GM19397 (cell line): ENCODE measurements around the gene NAT9.
A peak's percentile ranks its signal among the peaks of the same experiment; 100 is the strongest.

Experiments used
- ATAC-seq: cut with Tn5 transposase; IDR thresholded peaks from one replicate; pipeline ENCODE4 v1.9.1; 2021; ENCODE audit warnings: mild to moderate bottlenecking, moderate library complexity; ENCODE audit not compliant: unreplicated experiment

Gene NAT9

GRCh38 chr17:74763565-74764387 lies 12.4 kb downstream of the NAT9 start:
- ATAC-seq, result no peak

- ATAC-seq, result no peak
These were observed 14.2 kb downstream of the NAT9 start for GRCh38 chr17:74761931-74762330.

DNA sequence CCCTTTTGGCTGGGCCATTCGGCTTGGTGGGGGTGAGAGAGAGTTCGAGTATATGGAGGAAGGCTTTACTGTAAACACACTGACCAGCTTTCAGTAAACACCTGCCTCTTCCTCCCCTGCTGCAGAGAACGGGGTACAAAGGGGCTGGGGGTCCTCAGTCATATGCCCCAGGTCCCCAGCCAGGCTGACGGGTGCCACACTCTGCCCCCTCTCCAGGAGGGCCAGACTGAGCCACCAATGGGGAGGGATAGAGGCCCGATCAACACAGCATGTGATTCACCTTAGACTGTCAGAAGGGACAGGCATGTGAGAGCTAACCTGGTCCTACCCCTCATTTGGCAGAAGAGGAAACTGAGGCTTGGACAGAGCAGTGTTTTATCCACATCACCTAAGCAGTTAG lies 14.7 kb downstream of the NAT9 start:
- no peak for ATAC-seq

DNA sequence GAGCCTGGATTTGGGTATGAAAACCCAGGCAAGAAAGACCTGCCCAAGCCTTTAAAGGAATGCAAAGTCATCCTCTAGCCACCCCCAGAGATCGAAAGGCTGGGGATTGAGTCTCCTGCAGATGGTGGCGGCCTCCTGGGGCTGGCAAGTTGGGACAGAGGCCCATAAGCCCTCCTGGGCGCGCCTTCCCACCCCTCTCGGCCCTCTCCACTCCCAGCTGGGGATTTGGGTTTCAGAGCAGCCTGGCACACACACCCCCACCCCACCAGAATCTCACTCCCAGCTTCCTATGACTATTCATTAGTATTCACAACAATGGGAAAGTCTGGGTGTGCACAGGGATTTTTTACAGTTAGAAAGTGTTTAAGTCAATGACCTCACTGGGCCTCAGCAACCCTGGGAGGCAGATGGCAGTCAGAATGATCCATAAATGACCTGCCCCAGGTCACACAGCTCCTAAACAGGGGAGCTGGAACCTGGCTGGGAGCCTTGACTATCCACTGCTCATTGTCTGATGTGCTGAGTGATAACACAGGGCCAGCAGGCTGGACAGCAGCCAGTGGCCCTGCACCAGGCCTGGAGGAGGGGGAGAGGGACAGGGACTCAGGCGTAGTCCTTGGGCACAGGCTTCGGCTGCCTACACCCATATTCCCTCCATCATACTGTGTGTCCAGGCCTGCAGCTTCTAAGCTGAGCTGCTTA lies 15.6 kb downstream of the NAT9 start:
- no peak for ATAC-seq

- no peak for ATAC-seq
These were observed 16.2 kb downstream of the NAT9 start for GRCh38 chr17:74759941-74760340.

- no peak for ATAC-seq
These were observed 16.8 kb downstream of the NAT9 start for GRCh38 chr17:74759243-74759801.

DNA sequence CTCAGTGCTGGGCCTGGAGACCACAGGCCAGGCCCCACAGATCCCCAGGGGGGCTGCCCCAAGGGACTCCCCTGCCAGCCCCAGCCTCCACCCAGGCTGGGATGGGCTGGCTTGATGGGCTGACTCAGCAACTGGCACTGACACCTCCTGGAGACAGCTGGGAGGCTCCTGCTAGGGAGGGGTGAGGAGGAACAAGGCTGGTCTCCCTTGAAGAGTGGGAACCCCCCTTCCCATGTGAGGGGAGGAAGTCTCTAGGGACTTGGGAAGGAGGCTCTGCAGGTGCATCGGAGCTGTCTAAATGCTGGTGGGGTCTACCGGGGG lies 17.3 kb downstream of the NAT9 start:
- ATAC-seq, result no peak

- ATAC-seq, result no peak
These were observed 18.0 kb downstream of the NAT9 start for GRCh38 chr17:74757931-74758847.

DNA sequence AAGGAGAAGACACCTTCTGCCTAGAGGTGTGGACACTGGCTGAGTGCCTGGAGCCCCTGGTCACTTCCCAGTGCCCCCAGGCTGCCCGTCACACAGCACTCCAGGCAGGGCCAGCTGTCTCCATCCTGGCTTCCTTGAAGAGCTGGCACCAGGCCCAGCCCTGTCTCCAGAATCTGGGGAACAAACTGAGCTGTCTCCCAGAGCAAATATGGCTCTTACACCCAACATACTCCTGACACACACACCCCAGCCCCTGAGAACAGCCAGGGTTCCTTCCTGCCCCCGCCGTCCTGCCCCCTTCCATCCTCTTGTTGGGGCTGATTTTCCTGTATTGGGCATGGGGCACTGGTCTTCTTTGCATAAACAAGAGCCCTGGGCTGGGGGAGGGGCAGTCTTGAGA lies 18.6 kb downstream of the NAT9 start:
- no peak for ATAC-seq

- ATAC-seq, result no peak
These were observed 19.3 kb downstream of the NAT9 start for GRCh38 chr17:74756891-74757290.

DNA sequence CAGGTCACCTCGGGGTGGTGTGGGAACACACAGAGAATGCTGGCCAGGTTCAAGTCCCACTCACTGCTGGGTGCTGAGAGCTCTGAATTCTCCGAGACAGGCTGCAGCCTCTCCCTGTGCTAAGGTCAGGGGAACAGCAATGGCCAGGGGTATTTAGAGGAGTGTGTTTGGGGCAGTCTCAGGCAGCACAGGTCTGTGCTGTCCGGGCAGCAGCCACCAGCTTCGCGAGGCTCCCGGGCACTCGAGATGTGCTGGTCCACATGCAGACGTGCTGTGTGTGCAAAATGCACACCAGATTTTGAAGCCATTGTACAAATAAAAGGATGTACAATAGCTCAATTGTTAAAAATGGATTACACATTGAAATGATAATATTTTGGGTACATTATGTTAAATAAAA lies 20.6 kb downstream of the NAT9 start:
- ATAC-seq, result no peak

- no peak for ATAC-seq
These were observed 21.3 kb downstream of the NAT9 start for GRCh38 chr17:74754832-74755231.

- ATAC-seq, result no peak
These were observed 23.2 kb downstream of the NAT9 start for GRCh38 chr17:74752822-74753401.

DNA sequence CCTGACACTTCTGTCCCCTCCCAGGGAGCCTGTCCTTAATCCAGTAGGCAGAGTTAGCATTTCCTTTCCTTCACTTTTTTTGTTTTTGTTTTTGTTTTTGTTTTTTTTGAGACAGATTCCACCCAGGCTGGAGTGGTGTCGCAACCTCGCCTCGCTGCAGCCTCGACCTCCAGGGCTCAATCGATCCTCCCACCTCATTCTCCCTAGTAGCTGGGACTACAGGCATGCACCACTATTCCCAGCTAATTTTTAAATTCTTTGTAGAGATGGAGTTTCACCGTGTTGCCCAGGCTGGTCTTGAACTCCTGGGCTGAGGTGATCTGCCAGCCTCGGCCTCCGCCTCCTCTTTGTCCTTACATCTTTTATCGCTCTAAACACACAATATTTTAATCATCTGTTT lies 23.7 kb downstream of the NAT9 start:
- no peak for ATAC-seq

DNA sequence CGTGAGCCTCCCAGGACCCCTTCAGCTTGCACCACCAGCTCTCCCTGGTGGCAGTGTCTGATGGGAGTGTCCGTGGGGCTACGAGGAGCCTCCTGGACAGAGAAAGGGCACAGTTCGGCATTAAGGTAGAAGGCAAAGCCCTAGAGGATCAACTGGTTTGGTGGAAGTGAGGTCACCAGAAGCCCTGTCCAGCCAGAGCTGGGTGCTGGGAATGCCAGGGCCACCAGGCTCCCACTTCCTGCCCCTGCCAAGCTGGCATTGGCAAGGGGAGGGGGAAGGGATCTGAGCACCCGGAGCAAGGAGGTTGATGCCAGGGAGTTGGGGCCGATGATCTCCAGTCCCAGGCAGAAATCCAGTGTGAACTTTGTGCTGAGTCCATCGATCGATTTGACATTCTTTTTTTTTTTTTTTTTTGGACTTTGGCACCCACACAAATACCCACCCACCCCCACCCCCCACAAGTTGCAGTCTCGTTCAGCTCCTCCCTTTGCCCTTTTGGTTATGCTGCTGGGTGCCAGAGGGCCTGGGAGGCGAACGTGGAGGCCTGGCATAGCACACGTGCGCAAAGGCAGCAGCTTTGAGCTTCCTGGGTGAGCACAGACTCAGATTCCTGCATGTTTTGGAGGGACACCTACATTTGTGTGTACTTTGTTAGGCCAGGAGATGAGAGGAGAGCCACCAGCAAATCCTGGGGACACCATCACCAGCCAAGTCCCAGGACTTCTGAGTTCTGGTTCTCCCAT lies 25.6 kb downstream of the NAT9 start:
- ATAC-seq, result no peak

DNA sequence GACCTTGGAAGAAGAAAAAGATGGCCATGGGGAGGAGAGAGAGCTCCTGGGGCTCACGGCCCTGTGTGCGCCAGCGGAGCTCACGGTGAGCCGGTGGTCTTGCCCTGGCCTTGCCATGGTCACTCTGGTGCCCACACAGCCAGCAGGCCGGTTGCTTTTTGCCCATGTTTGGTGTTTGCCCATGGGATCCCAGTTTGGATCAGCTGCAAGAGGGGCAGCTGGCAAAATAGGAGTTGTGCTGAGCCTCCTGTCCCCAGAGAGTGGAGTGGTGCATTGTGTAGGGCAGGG lies 26.2 kb downstream of the NAT9 start:
- no peak for ATAC-seq

- peak; percentile 2 for ATAC-seq
These were observed 26.7 kb downstream of the NAT9 start for GRCh38 chr17:74749279-74750038.

DNA sequence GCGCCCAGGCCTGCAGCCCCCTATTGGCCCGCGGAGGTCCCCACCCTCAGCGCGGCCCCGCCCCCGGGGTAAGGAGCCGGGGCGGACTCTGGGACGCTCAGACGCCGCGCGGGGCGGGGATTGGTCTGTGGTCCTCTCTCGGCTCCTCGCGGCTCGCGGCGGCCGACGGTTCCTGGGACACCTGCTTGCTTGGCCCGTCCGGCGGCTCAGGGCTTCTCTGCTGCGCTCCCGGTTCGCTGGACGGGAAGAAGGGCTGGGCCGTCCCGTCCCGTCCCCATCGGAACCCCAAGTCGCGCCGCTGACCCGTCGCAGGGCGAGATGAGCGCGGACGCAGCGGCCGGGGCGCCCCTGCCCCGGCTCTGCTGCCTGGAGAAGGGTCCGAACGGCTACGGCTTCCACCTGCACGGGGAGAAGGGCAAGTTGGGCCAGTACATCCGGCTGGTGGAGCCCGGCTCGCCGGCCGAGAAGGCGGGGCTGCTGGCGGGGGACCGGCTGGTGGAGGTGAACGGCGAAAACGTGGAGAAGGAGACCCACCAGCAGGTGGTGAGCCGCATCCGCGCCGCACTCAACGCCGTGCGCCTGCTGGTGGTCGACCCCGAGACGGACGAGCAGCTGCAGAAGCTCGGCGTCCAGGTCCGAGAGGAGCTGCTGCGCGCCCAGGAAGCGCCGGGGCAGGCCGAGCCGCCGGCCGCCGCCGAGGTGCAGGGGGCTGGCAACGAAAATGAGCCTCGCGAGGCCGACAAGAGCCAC lies 27.4 kb downstream of the NAT9 start, which contains the start of gene NHERF1:
Gene NHERF1, plus strand, starts transcription at position 100 of the 750 bp plus-strand sequence. Its CDS starts 219 bp downstream, at position 319.
- peak; percentile 88 for ATAC-seq

GRCh38 chr17:74748279-74748528 lies 27.9 kb downstream of the NAT9 start:
- no peak for ATAC-seq
